Naive thymus-derived CD4-positive, alpha-beta T cell (primary cell): ENCODE data around the gene PTPRM. TPM values are rescaled to one million over a fixed set of nuclear protein-coding genes. Genes with fewer than 3 reads are reported as not detected.

Experiments
- ATAC-seq: fragments of 150-1000 bp; cut with Tn5 transposase; 2 replicates; pipeline ENCODE4 v1.10.0; 2021; ENCODE audit warnings: mild to moderate bottlenecking, moderate library complexity
- CTCF ChIA-PET: fragments of 350-600 bp; sonication (Branson Sonifier 250); formaldehyde crosslinking; loops from one replicate; lab custom pipeline; 2021; ENCODE audit warnings: antibody characterized with exemption; lab: Charles Lee
- POLR2A ChIA-PET: fragments of 350-600 bp; sonication (Branson Sonifier 250); formaldehyde crosslinking; loops from one replicate; lab custom pipeline; 2021; ENCODE audit warnings: antibody characterized with exemption, inconsistent platforms; lab: Charles Lee
- DNase-seq, 9 donors: peaks; one replicate each; pipeline versions ENCODE4 v3.0.0 to v3.0.0-alpha.2; 2020 to 2022; ENCODE audit warnings: mixed read lengths in 1 of 9
- H3K27ac ChIP-seq: one replicate; pipeline ENCODE4 v1.7.0; 2013; ENCODE audit warnings: mild to moderate bottlenecking, low read depth, low read length, moderate library complexity
- H3K27me3 ChIP-seq, 2 donors: one replicate each; pipeline ENCODE4 v1.7.0; 2013; ENCODE audit warnings: low read length in 2 of 2, mild to moderate bottlenecking in 2 of 2, moderate library complexity in 2 of 2; ENCODE audit not compliant: control insufficient read depth in 2 of 2, insufficient read depth in 2 of 2
- H3K36me3 ChIP-seq, 3 experiments: 1 replicate in 2 of 3; 2 replicates in 1 of 3; pipeline ENCODE4 v1.7.0; 2013; ENCODE audit warnings: low read length in 3 of 3, mild to moderate bottlenecking in 3 of 3, moderate library complexity in 1 of 3; ENCODE audit not compliant: insufficient read depth in 3 of 3, control insufficient read depth in 2 of 3
- H3K4me1 ChIP-seq, 2 donors: one replicate each; pipeline ENCODE4 v1.7.0; 2013; ENCODE audit warnings: low read length in 2 of 2, mild to moderate bottlenecking in 2 of 2, moderate library complexity in 1 of 2; ENCODE audit not compliant: control insufficient read depth in 2 of 2, insufficient read depth in 2 of 2
- H3K4me3 ChIP-seq: 2 replicates; pipeline ENCODE4 v1.7.0; 2013; ENCODE audit warnings: mild to moderate bottlenecking, low read length
- H3K9me3 ChIP-seq, 3 experiments: 1 replicate in 2 of 3; 2 replicates in 1 of 3; pipeline ENCODE4 v1.7.0; 2013; ENCODE audit warnings: low read length in 3 of 3; ENCODE audit not compliant: control insufficient read depth in 2 of 3
- H3K27ac Mint-ChIP-seq, 9 donors: one replicate each; pipeline ENCODE4 v1.8.0; 2020 to 2022; ENCODE audit warnings: mixed read lengths in 9 of 9, mild to moderate bottlenecking in 8 of 9, moderate library complexity in 5 of 9, inconsistent platforms in 2 of 9
- H3K27me3 Mint-ChIP-seq, 5 donors: one replicate each; pipeline ENCODE4 v1.8.0; 2021 to 2022; ENCODE audit warnings: mixed read lengths in 5 of 5, mild to moderate bottlenecking in 1 of 5
- H3K36me3 Mint-ChIP-seq, 5 donors: one replicate each; pipeline ENCODE4 v1.8.0; 2020 to 2022; ENCODE audit warnings: mixed read lengths in 5 of 5, mild to moderate bottlenecking in 3 of 5, inconsistent platforms in 1 of 5
- H3K4me1 Mint-ChIP-seq, 7 donors: one replicate each; pipeline ENCODE4 v1.8.0; 2020 to 2022; ENCODE audit warnings: mixed read lengths in 7 of 7, mild to moderate bottlenecking in 3 of 7, inconsistent platforms in 1 of 7
- H3K4me3 Mint-ChIP-seq, 10 donors: one replicate each; pipeline ENCODE4 v1.8.0; 2020 to 2022; ENCODE audit warnings: mild to moderate bottlenecking in 10 of 10, mixed read lengths in 10 of 10, moderate library complexity in 6 of 10, inconsistent platforms in 2 of 10
- H3K9me3 Mint-ChIP-seq, 11 donors: one replicate each; pipeline ENCODE4 v1.8.0; 2020 to 2022; ENCODE audit warnings: mixed read lengths in 11 of 11, mild to moderate bottlenecking in 4 of 11, inconsistent platforms in 1 of 11, moderate library complexity in 1 of 11
- intact Hi-C, 2 donors: fragments of 100-400 bp; cut with micrococcal nuclease; formaldehyde crosslinking; loops; one replicate each; pipeline ENCODE4 v1.15.1; 2023
- polyA plus RNA-seq, 2 donors: library from polyadenylated mRNA; unstranded; fragments of 300-500 nt; fragmentation: Illumina TruSeq; gene quantifications; one replicate each; pipeline ENCODE4 v1.2.3, GENCODE V29; 2021
- total RNA-seq, 6 experiments: library from RNA in 5 of 6; stranded (reverse) in 5 of 6; gene quantifications; 1 replicate in 5 of 6; 2 replicates in 1 of 6; pipeline ENCODE4 v1.2.3 and lab custom pipeline; 2021 to 2026

The PTPRM gene
- total and polyA plus RNA-seq, 7 experiments from 2014 or later: 3.8 to 21.2 (median 8.4) TPM

- Histone ChIP-seq H3K27me3 (no peaks in the 10 kb centered on the region), H3K4me1 (no peaks in the 10 kb centered on the region), H3K4me3 (no peak overlapping the region), H3K27ac (no peak overlapping the region), H3K36me3 (no peaks in the 10 kb centered on the region), H3K9me3 (no peaks in the 10 kb centered on the region)
- intact Hi-C loops: no loop called here
- Mint-ChIP-seq H3K27ac (no peak overlapping the region), H3K36me3 (no peaks in the 10 kb centered on the region), H3K27me3 (peaks cover 0 to 4% (median 0%) of the 10 kb centered on the region in 5 donors), H3K9me3 (peaks cover 0 to 6% (median 0%) of the 10 kb centered on the region in 11 donors), H3K4me3 (no peak overlapping the region), H3K4me1 (no peaks in the 10 kb centered on the region)
- ATAC-seq: no peak
- CTCF ChIA-PET: interaction anchor here (0.6 kb wide), 1 partner anchor 1657 kb away, joined by 3 read pairs; no protein-coding TSS in a partner anchor
- DNase-seq: no peak
- POLR2A ChIA-PET: no interaction called here
Measured at GRCh38 chr18:8424917-8425725, 858.0 kb downstream of the PTPRM start.

DNA sequence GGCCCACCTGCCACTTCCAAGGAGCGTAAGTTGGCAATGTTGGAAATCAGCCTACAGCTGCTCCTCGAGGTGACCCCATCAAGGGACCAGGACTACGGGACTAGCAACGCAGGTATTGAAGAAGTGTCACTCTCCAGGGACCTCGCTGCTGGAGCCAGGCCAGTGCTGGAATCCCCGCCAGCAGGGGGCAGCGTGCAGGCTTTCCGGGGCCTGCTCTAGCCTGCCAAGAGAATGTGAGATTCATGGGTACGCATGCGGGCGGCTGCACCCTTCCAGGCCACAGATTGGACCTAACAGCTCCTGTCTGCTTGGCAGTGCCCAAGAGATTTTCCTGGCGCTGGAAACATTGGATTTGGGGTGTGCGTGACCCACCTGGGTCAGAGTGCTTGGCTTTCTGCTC lies 859.3 kb downstream of the PTPRM start:
- no peak overlapping the region for H3K27ac ChIP-seq
- DNase-seq (peak in 2 of 9 donors; percentile 1 to 4), ATAC-seq (no peak)
- no peak overlapping the region for H3K27ac Mint-ChIP-seq
- no peaks in the 10 kb centered on the region for H3K36me3 Mint-ChIP-seq
- POLR2A ChIA-PET: no interaction called here
- no peak overlapping the region for H3K4me3 Mint-ChIP-seq
- H3K4me3 ChIP-seq: no peak overlapping the region
- intact Hi-C loops: no loop called here
- CTCF ChIA-PET: no interaction called here
- H3K4me1 ChIP-seq: no peaks in the 10 kb centered on the region
- no peaks in the 10 kb centered on the region for H3K36me3 ChIP-seq
- peaks cover 0 to 6% (median 0%) of the 10 kb centered on the region in 11 donors for H3K9me3 Mint-ChIP-seq
- H3K4me1 Mint-ChIP-seq: no peaks in the 10 kb centered on the region
- no peaks in the 10 kb centered on the region for H3K9me3 ChIP-seq
- H3K27me3 ChIP-seq: no peaks in the 10 kb centered on the region
- H3K27me3 Mint-ChIP-seq: peaks cover 0 to 4% (median 0%) of the 10 kb centered on the region in 5 donors

- intact Hi-C loops: no loop called here
- H3K4me1 Mint-ChIP-seq: no peaks in the 10 kb centered on the region
- H3K27me3 Mint-ChIP-seq: peaks cover 0 to 4% (median 0%) of the 10 kb centered on the region in 5 donors
- H3K9me3 Mint-ChIP-seq: peaks cover 0 to 6% (median 0%) of the 10 kb centered on the region in 11 donors
- no peaks in the 10 kb centered on the region for H3K36me3 Mint-ChIP-seq
- CTCF ChIA-PET: no interaction called here
- H3K4me3 Mint-ChIP-seq: no peak overlapping the region
- H3K9me3 ChIP-seq: no peaks in the 10 kb centered on the region
- ATAC-seq: no peak
- POLR2A ChIA-PET: no interaction called here
- H3K36me3 ChIP-seq: no peaks in the 10 kb centered on the region
- no peak overlapping the region for H3K27ac ChIP-seq
- DNase-seq: no peak
- no peak overlapping the region for H3K27ac Mint-ChIP-seq
- no peaks in the 10 kb centered on the region for H3K27me3 ChIP-seq
- H3K4me3 ChIP-seq: no peak overlapping the region
- no peaks in the 10 kb centered on the region for H3K4me1 ChIP-seq
Measured at GRCh38 chr18:8427339-8427738, 860.2 kb downstream of the PTPRM start.

GRCh38 chr18:8428951-8429350 lies 861.8 kb downstream of the PTPRM start:
- H3K27me3 Mint-ChIP-seq: peaks cover 0 to 4% (median 0%) of the 10 kb centered on the region in 5 donors
- peaks cover 0 to 6% (median 0%) of the 10 kb centered on the region in 11 donors for H3K9me3 Mint-ChIP-seq
- Histone ChIP-seq H3K27ac (no peak overlapping the region), H3K4me1 (no peaks in the 10 kb centered on the region), H3K9me3 (no peaks in the 10 kb centered on the region), H3K36me3 (no peaks in the 10 kb centered on the region), H3K4me3 (no peak overlapping the region), H3K27me3 (no peaks in the 10 kb centered on the region)
- H3K36me3 Mint-ChIP-seq: no peaks in the 10 kb centered on the region
- CTCF ChIA-PET: no interaction called here
- ATAC-seq (no peak), DNase-seq (no peak)
- no peak overlapping the region for H3K4me3 Mint-ChIP-seq
- no peaks in the 10 kb centered on the region for H3K4me1 Mint-ChIP-seq
- POLR2A ChIA-PET: no interaction called here
- intact Hi-C loops: no loop called here
- no peak overlapping the region for H3K27ac Mint-ChIP-seq

DNA sequence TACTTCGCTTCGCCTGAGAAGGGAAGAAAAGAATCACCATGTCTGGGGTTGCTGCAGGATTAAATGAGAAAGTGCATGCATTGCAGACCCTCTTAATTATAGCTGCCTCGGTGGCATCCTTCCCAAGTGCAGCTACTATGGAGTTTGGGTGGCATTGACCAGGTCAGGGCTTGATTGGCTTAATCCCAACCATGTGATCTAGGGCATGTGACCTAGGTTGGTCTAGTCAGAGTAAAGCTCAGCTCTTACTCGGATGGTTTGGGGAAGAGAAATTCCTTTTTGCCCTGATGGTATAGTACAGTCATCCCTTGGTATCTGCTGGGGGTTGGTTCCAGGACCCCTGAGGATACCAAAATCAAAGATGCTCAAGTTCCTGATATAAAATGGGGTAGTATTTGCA lies 863.9 kb downstream of the PTPRM start:
- no peaks in the 10 kb centered on the region for H3K36me3 ChIP-seq
- peaks cover 0 to 4% (median 0%) of the 10 kb centered on the region in 7 donors for H3K4me1 Mint-ChIP-seq
- H3K4me3 Mint-ChIP-seq: no peak overlapping the region
- ChIA-PET CTCF (no interaction called here), POLR2A (no interaction called here)
- intact Hi-C loops: no loop called here
- ATAC-seq (no peak), DNase-seq (no peak)
- H3K9me3 Mint-ChIP-seq: peaks cover 0 to 6% (median 2%) of the 10 kb centered on the region in 11 donors
- H3K27ac ChIP-seq: no peak overlapping the region
- no peak overlapping the region for H3K27ac Mint-ChIP-seq
- peaks cover 0 to 5% (median 0%) of the 10 kb centered on the region in 5 donors for H3K36me3 Mint-ChIP-seq
- H3K4me3 ChIP-seq: no peak overlapping the region
- H3K27me3 Mint-ChIP-seq: peaks cover 0 to 4% (median 0%) of the 10 kb centered on the region in 5 donors
- no peaks in the 10 kb centered on the region for H3K4me1 ChIP-seq
- no peaks in the 10 kb centered on the region for H3K9me3 ChIP-seq
- no peaks in the 10 kb centered on the region for H3K27me3 ChIP-seq

DNA sequence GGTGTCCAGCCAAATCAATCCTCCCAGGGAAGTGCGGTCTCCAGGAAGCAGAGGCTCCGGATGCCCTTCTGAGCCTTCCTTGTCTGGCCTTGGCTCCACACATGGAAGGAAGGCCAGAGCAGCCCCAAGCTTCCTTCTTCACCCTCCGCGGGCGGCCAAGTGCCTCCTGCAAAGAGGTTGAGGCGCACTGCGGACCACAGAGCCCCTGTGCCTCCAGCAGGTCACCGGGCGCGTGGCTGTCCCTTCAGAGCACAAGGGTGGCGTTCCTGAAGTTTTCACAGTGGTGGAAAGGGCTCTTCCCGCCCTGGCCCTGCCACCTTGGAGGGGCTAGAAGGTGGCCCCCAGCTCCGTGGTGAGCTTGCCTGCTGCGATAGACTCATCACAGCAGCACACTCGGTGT lies 866.2 kb downstream of the PTPRM start:
- no peaks in the 10 kb centered on the region for H3K36me3 ChIP-seq
- no peak overlapping the region for H3K4me3 ChIP-seq
- no peak for DNase-seq
- peaks cover 0 to 5% (median 0%) of the 10 kb centered on the region in 5 donors for H3K27me3 Mint-ChIP-seq
- H3K9me3 Mint-ChIP-seq: peaks cover 0 to 7% (median 0%) of the 10 kb centered on the region in 11 donors
- H3K4me1 Mint-ChIP-seq: peaks cover 0 to 5% (median 0%) of the 10 kb centered on the region in 7 donors
- H3K27me3 ChIP-seq: no peaks in the 10 kb centered on the region
- ChIA-PET CTCF (no interaction called here), POLR2A (no interaction called here)
- no peak overlapping the region for H3K27ac ChIP-seq
- H3K9me3 ChIP-seq: no peaks in the 10 kb centered on the region
- intact Hi-C loops: no loop called here
- no peak overlapping the region for H3K27ac Mint-ChIP-seq
- no peaks in the 10 kb centered on the region for H3K4me1 ChIP-seq
- no peak overlapping the region for H3K4me3 Mint-ChIP-seq
- peaks cover 0 to 5% (median 0%) of the 10 kb centered on the region in 5 donors for H3K36me3 Mint-ChIP-seq
- no peak for ATAC-seq
